Chondrocyte (in vitro differentiated cells): ENCODE data around the gene ATG4B. TPM values are rescaled to one million over a fixed set of nuclear protein-coding genes. Genes with fewer than 3 reads are reported as not detected.

Source experiments
- DNase-seq: peaks from one replicate; pipeline ENCODE4 v3.0.0; 2021; ENCODE audit warnings: mixed read lengths, low spot score
- H3K27ac Mint-ChIP-seq: one replicate; pipeline ENCODE4 v1.8.0; 2021; ENCODE audit warnings: mild to moderate bottlenecking, moderate library complexity, mixed read lengths; ENCODE audit not compliant: unreplicated experiment
- H3K27me3 Mint-ChIP-seq: 2 replicates; pipeline ENCODE4 v1.8.0; 2021; ENCODE audit warnings: low read depth, mixed read lengths
- H3K36me3 Mint-ChIP-seq: 2 replicates; pipeline ENCODE4 v1.8.0; 2021; ENCODE audit warnings: low read depth, mixed read lengths
- H3K4me1 Mint-ChIP-seq: 2 replicates; pipeline ENCODE4 v1.8.0; 2021; ENCODE audit warnings: low read depth, mild to moderate bottlenecking, mixed read lengths
- H3K4me3 Mint-ChIP-seq: one replicate; pipeline ENCODE4 v1.8.0; 2021; ENCODE audit warnings: mild to moderate bottlenecking, moderate library complexity, mixed read lengths; ENCODE audit not compliant: unreplicated experiment
- H3K9me3 Mint-ChIP-seq: 2 replicates; pipeline ENCODE4 v1.8.0; 2021; ENCODE audit warnings: low read depth, mixed read lengths
- total RNA-seq: library from RNA; stranded (reverse); gene quantifications from 3 replicates; pipeline ENCODE4 v1.2.1, GENCODE V29; 2021
- TF ChIP-seq, protein P1 (sequence below): fragments of 200-600 bp; sonication (generic); IDR thresholded peaks from 2 replicates; pipeline ENCODE4 v1.5.0; 2021; ENCODE audit warnings: antibody characterized with exemption, mild to moderate bottlenecking, moderate library complexity

Gene ATG4B
- total RNA-seq, 1 donor from 2014 or later = 57.2 TPM

GRCh38 chr2:241613017-241613780 lies 24.3 kb upstream of the ATG4B start:
- peaks cover 16% of the 10 kb centered on the region for H3K4me1 Mint-ChIP-seq
- H3K4me3 Mint-ChIP-seq = no peak overlapping the region
- no peak for DNase-seq
- no peaks in the 10 kb centered on the region for H3K9me3 Mint-ChIP-seq
- no peaks in the 10 kb centered on the region for H3K27me3 Mint-ChIP-seq
- no peaks in the 10 kb centered on the region for H3K36me3 Mint-ChIP-seq
- H3K27ac Mint-ChIP-seq = no peak overlapping the region
- TF ChIP-seq, protein P1, sequence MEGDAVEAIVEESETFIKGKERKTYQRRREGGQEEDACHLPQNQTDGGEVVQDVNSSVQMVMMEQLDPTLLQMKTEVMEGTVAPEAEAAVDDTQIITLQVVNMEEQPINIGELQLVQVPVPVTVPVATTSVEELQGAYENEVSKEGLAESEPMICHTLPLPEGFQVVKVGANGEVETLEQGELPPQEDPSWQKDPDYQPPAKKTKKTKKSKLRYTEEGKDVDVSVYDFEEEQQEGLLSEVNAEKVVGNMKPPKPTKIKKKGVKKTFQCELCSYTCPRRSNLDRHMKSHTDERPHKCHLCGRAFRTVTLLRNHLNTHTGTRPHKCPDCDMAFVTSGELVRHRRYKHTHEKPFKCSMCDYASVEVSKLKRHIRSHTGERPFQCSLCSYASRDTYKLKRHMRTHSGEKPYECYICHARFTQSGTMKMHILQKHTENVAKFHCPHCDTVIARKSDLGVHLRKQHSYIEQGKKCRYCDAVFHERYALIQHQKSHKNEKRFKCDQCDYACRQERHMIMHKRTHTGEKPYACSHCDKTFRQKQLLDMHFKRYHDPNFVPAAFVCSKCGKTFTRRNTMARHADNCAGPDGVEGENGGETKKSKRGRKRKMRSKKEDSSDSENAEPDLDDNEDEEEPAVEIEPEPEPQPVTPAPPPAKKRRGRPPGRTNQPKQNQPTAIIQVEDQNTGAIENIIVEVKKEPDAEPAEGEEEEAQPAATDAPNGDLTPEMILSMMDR = no peak

DNA sequence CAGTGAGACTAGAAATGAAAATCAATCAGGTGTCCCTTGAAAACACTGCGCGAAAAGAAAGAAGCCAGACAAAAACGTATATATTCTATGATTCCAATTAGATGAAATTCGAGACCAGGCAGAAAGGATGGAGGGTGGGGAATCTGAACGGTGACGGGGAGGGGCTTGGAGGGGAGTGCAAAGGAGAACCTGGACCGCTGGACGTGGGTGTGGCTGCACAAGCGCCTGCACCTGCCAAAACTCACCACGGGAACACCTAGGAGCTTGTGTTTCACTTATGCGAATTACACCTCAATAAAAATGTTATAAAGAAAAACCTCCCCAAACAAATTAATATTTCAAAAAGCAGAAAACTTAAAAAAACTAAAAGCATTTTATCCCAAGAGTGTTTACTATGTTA lies 22.5 kb upstream of the ATG4B start:
- no peak overlapping the region for H3K4me3 Mint-ChIP-seq
- H3K27me3 Mint-ChIP-seq = no peaks in the 10 kb centered on the region

DNA sequence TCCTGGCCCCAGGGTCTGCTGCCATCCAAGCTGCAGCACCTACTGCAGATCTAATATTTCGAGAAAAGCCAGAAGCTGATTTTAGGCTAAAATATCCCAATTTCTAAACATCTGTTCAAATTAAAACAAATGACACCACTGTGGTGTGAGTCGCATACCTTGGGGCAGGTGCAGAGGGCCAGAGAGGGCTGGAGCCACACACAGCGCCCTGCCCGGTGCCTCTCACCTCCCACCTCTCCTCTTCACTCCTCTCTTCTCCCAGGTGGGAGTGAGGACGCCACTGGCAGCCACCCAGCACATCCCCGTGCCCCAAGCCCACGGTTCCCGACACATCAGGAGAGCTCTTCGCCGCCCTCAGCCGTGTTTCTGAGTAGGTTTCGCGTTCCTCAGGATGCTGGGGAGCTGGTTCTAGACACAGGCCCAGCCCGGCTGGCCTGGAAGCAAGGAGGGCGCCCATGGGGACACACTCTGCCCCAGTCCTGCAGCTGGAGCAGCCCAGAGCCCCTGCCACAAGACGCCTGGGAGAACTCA lies 21.9 kb upstream of the ATG4B start:
- Mint-ChIP-seq H3K36me3 (peaks cover 6% of the 10 kb centered on the region), H3K4me3 (no peak overlapping the region), H3K27me3 (no peaks in the 10 kb centered on the region), H3K9me3 (no peaks in the 10 kb centered on the region), H3K4me1 (peaks cover 17% of the 10 kb centered on the region), H3K27ac (no peak overlapping the region)
- no peak for DNase-seq
- TF ChIP-seq, protein P1 = no peak

More for the DNA sequence above, 22.5 kb upstream of the ATG4B start:
- peaks cover 6% of the 10 kb centered on the region for H3K36me3 Mint-ChIP-seq
- DNase-seq = no peak
- no peak overlapping the region for H3K27ac Mint-ChIP-seq
- H3K4me1 Mint-ChIP-seq = peaks cover 19% of the 10 kb centered on the region
- H3K9me3 Mint-ChIP-seq = no peaks in the 10 kb centered on the region
- TF ChIP-seq, protein P1 = no peak

DNA sequence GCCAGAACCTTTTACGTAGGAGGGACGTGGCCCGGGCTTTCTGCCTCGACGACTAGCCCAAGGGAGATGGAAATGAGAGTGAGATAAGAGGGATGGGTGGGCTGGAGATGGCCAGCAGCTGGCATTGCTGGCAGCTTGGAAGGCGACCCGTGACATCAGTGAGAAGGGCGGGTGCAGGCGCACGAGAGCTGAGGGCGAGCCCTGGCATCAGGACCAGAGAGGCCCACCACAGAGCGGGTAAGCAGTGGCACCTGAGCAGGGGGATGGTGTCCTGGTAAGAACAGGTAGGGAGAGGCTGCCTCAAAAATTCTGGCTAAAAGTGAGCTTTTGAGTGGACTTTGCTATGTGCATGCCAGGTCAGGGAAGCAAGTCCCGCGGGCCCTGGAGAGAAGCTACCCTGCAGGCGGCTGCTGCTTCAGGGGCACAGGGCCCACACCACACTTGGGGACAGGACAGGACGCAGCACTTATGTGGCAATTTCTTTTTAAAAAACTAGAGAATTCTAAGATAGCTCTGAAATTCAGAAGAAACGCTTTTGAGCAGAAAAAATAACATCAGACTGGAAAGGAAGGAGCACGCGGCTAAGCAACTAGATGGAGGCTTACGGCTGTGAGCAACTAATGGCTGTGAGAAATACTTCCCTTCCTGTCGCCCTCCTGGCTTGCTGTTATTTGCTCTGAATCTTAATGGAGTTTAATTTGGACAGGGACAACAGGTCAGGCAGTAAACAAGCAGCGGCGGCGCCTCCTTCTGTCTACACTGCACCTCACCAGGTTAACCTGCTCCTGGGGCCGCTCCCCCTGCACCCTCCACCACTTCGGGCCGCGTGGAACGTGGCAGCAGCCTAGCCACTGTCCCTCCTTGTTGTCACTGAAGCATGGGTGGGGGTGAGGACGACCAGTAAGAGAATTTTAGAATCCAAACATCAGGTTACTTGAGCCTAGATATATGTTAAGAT lies 21.0 kb upstream of the ATG4B start:
- TF ChIP-seq, protein P1 = no peak
- Mint-ChIP-seq H3K36me3 (peaks cover 11% of the 10 kb centered on the region), H3K4me3 (no peak overlapping the region), H3K4me1 (peaks cover 14% of the 10 kb centered on the region), H3K27me3 (no peaks in the 10 kb centered on the region), H3K9me3 (peaks cover 5% of the 10 kb centered on the region), H3K27ac (no peak overlapping the region)
- DNase-seq = no peak
